Measurements from ENCODE around the gene HSDL2. TPM values are rescaled to one million over a fixed set of nuclear protein-coding genes. Genes with fewer than 3 reads are reported as not detected.

Gene HSDL2
- total RNA-seq, 1 experiment from 2014 or later: 32.2 TPM

DNA sequence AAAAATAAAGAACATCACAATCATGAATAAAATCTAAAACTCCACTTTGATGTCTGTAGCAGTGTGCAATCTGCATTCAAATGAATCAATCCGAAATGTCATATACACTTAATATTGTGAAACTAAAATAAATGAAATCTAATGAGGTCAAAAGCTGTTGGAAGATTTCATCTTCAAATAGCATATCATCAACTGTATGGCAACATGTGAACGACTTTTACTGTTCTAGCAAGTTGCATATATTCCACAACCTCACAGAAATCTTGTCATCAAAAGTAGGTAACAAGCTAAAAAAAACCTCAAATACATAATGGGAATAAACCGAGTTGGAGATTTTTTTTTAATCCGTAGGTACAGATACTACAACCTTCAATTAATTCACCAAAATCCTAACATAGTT lies 47.7 kb upstream of the HSDL2 start:
- Histone ChIP-seq H3K9me3 (ENCODE audit: control insufficient read depth, insufficient read depth, low read depth, low read length) (no peaks in the 10 kb centered on the region), H3K27ac (ENCODE audit: low read length) (peak overlapping the region; percentile 80), H3K4me3 (ENCODE audit: low read depth in 2 of 2, low read length in 2 of 2) (peak overlapping the region; percentile 65 to 83), H3K27me3 (ENCODE audit: control insufficient read depth, insufficient read depth, low read length) (no peaks in the 10 kb centered on the region), H3K36me3 (ENCODE audit: control insufficient read depth, insufficient read depth, low read length) (no peaks in the 10 kb centered on the region; the same call in 1 of the 2 replicates), H3K4me1 (ENCODE audit: control insufficient read depth, insufficient read depth, low read length) (peaks cover 13% of the 10 kb centered on the region)
- POLR2A ChIA-PET: no interaction called here
- TF ChIP-seq SIN3A (IDR thresholded peaks at IDR 0.05; ENCODE audit: borderline replicate concordance, insufficient read depth, low read depth, low read length) (no peak), TCF7L2 (IDR thresholded peaks at IDR 0.05; ENCODE audit: low read depth, low read length) (no peak), POLR2AphosphoS5 (IDR thresholded peaks at IDR 0.05; ENCODE audit: low read depth, low read length) (no peak)
- TF ChIP-seq, protein P1, sequence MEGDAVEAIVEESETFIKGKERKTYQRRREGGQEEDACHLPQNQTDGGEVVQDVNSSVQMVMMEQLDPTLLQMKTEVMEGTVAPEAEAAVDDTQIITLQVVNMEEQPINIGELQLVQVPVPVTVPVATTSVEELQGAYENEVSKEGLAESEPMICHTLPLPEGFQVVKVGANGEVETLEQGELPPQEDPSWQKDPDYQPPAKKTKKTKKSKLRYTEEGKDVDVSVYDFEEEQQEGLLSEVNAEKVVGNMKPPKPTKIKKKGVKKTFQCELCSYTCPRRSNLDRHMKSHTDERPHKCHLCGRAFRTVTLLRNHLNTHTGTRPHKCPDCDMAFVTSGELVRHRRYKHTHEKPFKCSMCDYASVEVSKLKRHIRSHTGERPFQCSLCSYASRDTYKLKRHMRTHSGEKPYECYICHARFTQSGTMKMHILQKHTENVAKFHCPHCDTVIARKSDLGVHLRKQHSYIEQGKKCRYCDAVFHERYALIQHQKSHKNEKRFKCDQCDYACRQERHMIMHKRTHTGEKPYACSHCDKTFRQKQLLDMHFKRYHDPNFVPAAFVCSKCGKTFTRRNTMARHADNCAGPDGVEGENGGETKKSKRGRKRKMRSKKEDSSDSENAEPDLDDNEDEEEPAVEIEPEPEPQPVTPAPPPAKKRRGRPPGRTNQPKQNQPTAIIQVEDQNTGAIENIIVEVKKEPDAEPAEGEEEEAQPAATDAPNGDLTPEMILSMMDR (IDR thresholded peaks at IDR 0.05): no peak
- TF ChIP-seq, protein P2, sequence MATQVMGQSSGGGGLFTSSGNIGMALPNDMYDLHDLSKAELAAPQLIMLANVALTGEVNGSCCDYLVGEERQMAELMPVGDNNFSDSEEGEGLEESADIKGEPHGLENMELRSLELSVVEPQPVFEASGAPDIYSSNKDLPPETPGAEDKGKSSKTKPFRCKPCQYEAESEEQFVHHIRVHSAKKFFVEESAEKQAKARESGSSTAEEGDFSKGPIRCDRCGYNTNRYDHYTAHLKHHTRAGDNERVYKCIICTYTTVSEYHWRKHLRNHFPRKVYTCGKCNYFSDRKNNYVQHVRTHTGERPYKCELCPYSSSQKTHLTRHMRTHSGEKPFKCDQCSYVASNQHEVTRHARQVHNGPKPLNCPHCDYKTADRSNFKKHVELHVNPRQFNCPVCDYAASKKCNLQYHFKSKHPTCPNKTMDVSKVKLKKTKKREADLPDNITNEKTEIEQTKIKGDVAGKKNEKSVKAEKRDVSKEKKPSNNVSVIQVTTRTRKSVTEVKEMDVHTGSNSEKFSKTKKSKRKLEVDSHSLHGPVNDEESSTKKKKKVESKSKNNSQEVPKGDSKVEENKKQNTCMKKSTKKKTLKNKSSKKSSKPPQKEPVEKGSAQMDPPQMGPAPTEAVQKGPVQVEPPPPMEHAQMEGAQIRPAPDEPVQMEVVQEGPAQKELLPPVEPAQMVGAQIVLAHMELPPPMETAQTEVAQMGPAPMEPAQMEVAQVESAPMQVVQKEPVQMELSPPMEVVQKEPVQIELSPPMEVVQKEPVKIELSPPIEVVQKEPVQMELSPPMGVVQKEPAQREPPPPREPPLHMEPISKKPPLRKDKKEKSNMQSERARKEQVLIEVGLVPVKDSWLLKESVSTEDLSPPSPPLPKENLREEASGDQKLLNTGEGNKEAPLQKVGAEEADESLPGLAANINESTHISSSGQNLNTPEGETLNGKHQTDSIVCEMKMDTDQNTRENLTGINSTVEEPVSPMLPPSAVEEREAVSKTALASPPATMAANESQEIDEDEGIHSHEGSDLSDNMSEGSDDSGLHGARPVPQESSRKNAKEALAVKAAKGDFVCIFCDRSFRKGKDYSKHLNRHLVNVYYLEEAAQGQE (IDR thresholded peaks at IDR 0.05; ENCODE audit: insufficient read depth in 1 of 2, low read depth in 2 of 2, low read length in 1 of 2): no peak
- TSS peak; percentile 70 for BruUV-seq (replicated peaks)
- no peak for DNase-seq (ENCODE audit: low read depth, low spot score)
- intact Hi-C loops (cut with micrococcal nuclease; ENCODE audit: unreplicated experiment): no loop called here
- in situ Hi-C loops (cut with HindIII; ENCODE audit: low pct_unique_long_range_greater_than_20kb, low sequenced_read_pairs): no loop called here
- CTCF ChIA-PET: no interaction called here
- ATAC-seq: no peak

DNA sequence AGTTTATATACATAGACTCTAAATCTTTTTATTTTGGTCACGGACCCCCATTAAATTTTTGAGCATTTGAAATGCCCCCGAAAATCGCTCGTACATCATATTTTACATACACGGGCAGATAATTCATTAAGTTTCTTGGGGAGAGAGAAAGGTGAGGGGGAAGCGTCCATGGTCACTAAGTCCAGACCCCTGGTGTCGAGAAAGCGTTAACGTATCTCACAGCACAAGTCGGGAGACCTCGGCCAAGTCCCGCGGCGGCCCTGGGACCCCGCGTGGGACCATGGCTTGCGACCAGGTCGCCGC lies 47.3 kb upstream of the HSDL2 start:
- CTCF ChIA-PET: no interaction called here
- H3K4me1 ChIP-seq (ENCODE audit: control insufficient read depth, insufficient read depth, low read length): peaks cover 12% of the 10 kb centered on the region
- ATAC-seq: no peak

DNA sequence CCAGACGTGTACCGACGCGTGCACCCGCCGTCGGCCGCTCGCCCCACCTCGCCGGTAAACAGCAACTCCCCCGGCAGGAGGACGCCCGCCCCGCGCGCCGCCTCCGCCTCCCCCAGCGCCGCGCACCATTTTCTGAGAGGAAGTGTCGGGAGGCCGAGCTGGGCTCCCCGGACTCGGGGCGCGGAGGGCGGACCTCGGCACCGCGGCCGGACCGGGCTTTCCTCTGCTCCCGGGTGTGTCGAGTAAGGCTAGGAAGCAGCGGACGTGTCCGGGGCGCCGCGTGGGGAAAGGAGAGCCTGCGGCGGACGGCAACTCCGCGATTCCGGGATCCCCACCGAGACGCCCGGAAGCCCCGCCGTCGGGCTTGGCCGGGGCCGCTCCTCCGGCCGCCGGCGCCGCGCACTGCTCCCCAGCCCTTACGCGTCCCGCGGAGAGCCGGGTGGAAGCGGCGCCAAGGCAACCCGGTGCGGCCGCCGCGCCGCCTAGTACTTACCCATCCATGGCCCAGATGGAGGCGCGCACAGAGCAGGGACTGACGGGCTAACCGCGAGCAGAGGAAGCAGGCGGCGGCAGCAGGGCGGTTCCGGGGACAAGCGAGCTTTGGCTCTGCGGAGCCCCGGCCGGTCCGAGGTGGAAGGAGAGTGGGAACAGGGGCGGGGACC lies 46.8 kb upstream of the HSDL2 start, which contains the start of gene PTBP3:
TSS of gene PTBP3 (minus strand) at position 643 of the 662 bp plus-strand sequence. CDS start 35,754 bp downstream, outside the sequence.
- no TSS peak for BruUV-seq (replicated peaks)
- ChIA-PET CTCF (interaction anchor here (0.6 kb wide), 2 partner anchors 53 to 223 kb away, joined by 4 read pairs; no protein-coding TSS in a partner anchor), POLR2A (interaction anchor here (0.6 to 1.0 kb wide), 2 partner anchors 66 to 220 kb away, joined by 6 to 8 read pairs; no protein-coding TSS in a partner anchor)
- H3K4me3 ChIP-seq (ENCODE audit: low read depth in 2 of 2, low read length in 2 of 2): peak within 1 kb of the TSS; percentile 65 to 83
- peak; percentile 86 for ATAC-seq
- no peaks in the 10 kb centered on the region; the same call in 1 of the 2 replicates for H3K36me3 ChIP-seq (ENCODE audit: control insufficient read depth, insufficient read depth, low read length)
- DNase-seq (ENCODE audit: low read depth, low spot score): no peak
- H3K4me1 ChIP-seq (ENCODE audit: control insufficient read depth, insufficient read depth, low read length): peaks cover 7% of the 10 kb centered on the region
- TF ChIP-seq, protein P1 (IDR thresholded peaks at IDR 0.05): no peak
- TF ChIP-seq SIN3A (IDR thresholded peaks at IDR 0.05; ENCODE audit: borderline replicate concordance, insufficient read depth, low read depth, low read length) (0 out of 2 replicates have a peak, but pooled peaks have one; percentile 51), POLR2AphosphoS5 (IDR thresholded peaks at IDR 0.05; ENCODE audit: low read depth, low read length) (peak; percentile 58)
- H3K27ac ChIP-seq (ENCODE audit: low read length): peak within 1 kb of the TSS; percentile 87
- H3K27me3 ChIP-seq (ENCODE audit: control insufficient read depth, insufficient read depth, low read length): no peaks in the 10 kb centered on the region
- no peaks in the 10 kb centered on the region for H3K9me3 ChIP-seq (ENCODE audit: control insufficient read depth, insufficient read depth, low read depth, low read length)
- in situ Hi-C loops (cut with HindIII; ENCODE audit: low pct_unique_long_range_greater_than_20kb, low sequenced_read_pairs) (no loop called here), intact Hi-C loops (cut with micrococcal nuclease; ENCODE audit: unreplicated experiment) (no loop called here)

More for the DNA sequence above, 47.3 kb upstream of the HSDL2 start:
- in situ Hi-C loops (cut with HindIII; ENCODE audit: low pct_unique_long_range_greater_than_20kb, low sequenced_read_pairs): no loop called here
- DNase-seq (ENCODE audit: low read depth, low spot score): no peak
- H3K27ac ChIP-seq (ENCODE audit: low read length): peak overlapping the region; percentile 80
- H3K27me3 ChIP-seq (ENCODE audit: control insufficient read depth, insufficient read depth, low read length): no peaks in the 10 kb centered on the region
- POLR2A ChIA-PET: no interaction called here
- H3K4me3 ChIP-seq (ENCODE audit: low read depth in 2 of 2, low read length in 2 of 2): peak overlapping the region; percentile 65 to 83
- H3K36me3 ChIP-seq (ENCODE audit: control insufficient read depth, insufficient read depth, low read length): no peaks in the 10 kb centered on the region; the same call in 1 of the 2 replicates
- BruUV-seq (replicated peaks): no TSS peak
- no peak for TF ChIP-seq SIN3A (IDR thresholded peaks at IDR 0.05; ENCODE audit: borderline replicate concordance, insufficient read depth, low read depth, low read length)
- no peak for TF ChIP-seq POLR2AphosphoS5 (IDR thresholded peaks at IDR 0.05; ENCODE audit: low read depth, low read length)
- no peaks in the 10 kb centered on the region for H3K9me3 ChIP-seq (ENCODE audit: control insufficient read depth, insufficient read depth, low read depth, low read length)
- intact Hi-C loops (cut with micrococcal nuclease; ENCODE audit: unreplicated experiment): no loop called here
